ENCODE results near the gene SBF2. TPM values are rescaled to one million over a fixed set of nuclear protein-coding genes. Genes with fewer than 3 reads are reported as not detected.

Gene SBF2
- polyA plus RNA-seq, 1 donor from 2014 or later: 53.4 TPM

DNA sequence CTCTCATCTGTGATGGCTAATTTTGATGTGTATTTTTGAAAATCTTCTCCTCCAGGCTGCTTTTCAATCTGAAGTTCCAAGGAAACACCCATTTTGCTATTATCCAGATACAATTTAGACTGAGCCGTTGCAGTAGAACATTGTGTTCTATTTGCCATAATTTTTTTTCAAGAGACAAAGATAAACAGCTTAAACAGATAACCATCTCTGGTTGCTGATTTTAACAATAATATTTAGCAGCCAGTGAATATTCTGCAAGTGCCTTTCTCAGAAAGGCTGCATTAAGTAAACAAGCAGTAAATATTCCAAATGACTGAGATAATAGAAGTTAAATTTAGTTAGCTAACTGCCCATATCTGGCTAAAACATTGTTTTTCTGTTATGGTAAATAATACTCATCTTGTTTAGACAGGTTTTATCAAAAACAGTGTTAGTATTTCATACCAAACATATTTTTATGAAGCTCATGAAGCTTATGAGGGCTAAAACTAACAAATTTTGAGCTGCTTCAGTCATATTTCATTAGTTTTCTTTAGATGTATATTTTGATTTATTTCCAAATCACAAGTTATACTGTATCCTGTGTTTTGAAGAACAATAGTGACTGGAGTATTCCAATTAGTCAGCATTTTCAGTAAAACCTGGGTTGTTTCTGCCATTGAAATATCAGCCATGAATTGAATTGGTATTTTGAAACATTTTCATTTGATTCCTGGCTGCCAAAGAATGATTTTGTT is 206.7 kb downstream of the SBF2 start:
- TF ChIP-seq POLR2AphosphoS5 (IDR thresholded peaks at IDR 0.05) (no peak), SMC3 (conservative IDR thresholded peaks at IDR 0.05; ENCODE audit: poor library complexity) (no peak), EP300 (conservative IDR thresholded peaks at IDR 0.05; ENCODE audit: poor library complexity, severe bottlenecking) (no peak), MXI1 (conservative IDR thresholded peaks at IDR 0.05; ENCODE audit: poor library complexity, severe bottlenecking) (no peak), EZH2 (IDR thresholded peaks at IDR 0.05; ENCODE audit: borderline replicate concordance, insufficient read depth, low read length, poor library complexity, severe bottlenecking) (no peak), TAF1 (IDR thresholded peaks at IDR 0.05; ENCODE audit: low read depth) (no peak), RAD21 (conservative IDR thresholded peaks at IDR 0.05) (no peak)
- TF ChIP-seq, protein P1, sequence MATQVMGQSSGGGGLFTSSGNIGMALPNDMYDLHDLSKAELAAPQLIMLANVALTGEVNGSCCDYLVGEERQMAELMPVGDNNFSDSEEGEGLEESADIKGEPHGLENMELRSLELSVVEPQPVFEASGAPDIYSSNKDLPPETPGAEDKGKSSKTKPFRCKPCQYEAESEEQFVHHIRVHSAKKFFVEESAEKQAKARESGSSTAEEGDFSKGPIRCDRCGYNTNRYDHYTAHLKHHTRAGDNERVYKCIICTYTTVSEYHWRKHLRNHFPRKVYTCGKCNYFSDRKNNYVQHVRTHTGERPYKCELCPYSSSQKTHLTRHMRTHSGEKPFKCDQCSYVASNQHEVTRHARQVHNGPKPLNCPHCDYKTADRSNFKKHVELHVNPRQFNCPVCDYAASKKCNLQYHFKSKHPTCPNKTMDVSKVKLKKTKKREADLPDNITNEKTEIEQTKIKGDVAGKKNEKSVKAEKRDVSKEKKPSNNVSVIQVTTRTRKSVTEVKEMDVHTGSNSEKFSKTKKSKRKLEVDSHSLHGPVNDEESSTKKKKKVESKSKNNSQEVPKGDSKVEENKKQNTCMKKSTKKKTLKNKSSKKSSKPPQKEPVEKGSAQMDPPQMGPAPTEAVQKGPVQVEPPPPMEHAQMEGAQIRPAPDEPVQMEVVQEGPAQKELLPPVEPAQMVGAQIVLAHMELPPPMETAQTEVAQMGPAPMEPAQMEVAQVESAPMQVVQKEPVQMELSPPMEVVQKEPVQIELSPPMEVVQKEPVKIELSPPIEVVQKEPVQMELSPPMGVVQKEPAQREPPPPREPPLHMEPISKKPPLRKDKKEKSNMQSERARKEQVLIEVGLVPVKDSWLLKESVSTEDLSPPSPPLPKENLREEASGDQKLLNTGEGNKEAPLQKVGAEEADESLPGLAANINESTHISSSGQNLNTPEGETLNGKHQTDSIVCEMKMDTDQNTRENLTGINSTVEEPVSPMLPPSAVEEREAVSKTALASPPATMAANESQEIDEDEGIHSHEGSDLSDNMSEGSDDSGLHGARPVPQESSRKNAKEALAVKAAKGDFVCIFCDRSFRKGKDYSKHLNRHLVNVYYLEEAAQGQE (IDR thresholded peaks at IDR 0.05; ENCODE audit: borderline replicate concordance): no peak
- TF ChIP-seq, protein P2, sequence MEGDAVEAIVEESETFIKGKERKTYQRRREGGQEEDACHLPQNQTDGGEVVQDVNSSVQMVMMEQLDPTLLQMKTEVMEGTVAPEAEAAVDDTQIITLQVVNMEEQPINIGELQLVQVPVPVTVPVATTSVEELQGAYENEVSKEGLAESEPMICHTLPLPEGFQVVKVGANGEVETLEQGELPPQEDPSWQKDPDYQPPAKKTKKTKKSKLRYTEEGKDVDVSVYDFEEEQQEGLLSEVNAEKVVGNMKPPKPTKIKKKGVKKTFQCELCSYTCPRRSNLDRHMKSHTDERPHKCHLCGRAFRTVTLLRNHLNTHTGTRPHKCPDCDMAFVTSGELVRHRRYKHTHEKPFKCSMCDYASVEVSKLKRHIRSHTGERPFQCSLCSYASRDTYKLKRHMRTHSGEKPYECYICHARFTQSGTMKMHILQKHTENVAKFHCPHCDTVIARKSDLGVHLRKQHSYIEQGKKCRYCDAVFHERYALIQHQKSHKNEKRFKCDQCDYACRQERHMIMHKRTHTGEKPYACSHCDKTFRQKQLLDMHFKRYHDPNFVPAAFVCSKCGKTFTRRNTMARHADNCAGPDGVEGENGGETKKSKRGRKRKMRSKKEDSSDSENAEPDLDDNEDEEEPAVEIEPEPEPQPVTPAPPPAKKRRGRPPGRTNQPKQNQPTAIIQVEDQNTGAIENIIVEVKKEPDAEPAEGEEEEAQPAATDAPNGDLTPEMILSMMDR (IDR thresholded peaks at IDR 0.05; ENCODE audit: poor library complexity, severe bottlenecking): no peak
- no peak overlapping the region for H3K4me2 ChIP-seq (ENCODE audit: low read length)
- H3K9me2 ChIP-seq (ENCODE audit: insufficient read depth, low read length): no peaks in the 10 kb centered on the region
- H3F3A ChIP-seq (ENCODE audit: insufficient read depth, low read length, poor library complexity, severe bottlenecking): no peaks in the 10 kb centered on the region
- no peaks in the 10 kb centered on the region for H3K36me3 ChIP-seq (ENCODE audit: insufficient read depth, low read length)
- H3K9ac ChIP-seq (ENCODE audit: low read length): no peak overlapping the region
- no peak overlapping the region for H3K4me3 ChIP-seq (ENCODE audit: low read length)
- H3K9me3 ChIP-seq (ENCODE audit: low read length): no peaks in the 10 kb centered on the region
- H4K20me1 ChIP-seq (ENCODE audit: insufficient read depth): no peaks in the 10 kb centered on the region
- no peak overlapping the region for H2AFZ ChIP-seq (ENCODE audit: low read depth, low read length)
- no peaks in the 10 kb centered on the region for H3K27me3 ChIP-seq (ENCODE audit: insufficient read depth, low read depth, low read length)
- no peaks in the 10 kb centered on the region for H3K79me2 ChIP-seq (replicated peaks; ENCODE audit: insufficient read depth, low read length)
- no peak overlapping the region for H3K27ac ChIP-seq (ENCODE audit: low read length)

DNA sequence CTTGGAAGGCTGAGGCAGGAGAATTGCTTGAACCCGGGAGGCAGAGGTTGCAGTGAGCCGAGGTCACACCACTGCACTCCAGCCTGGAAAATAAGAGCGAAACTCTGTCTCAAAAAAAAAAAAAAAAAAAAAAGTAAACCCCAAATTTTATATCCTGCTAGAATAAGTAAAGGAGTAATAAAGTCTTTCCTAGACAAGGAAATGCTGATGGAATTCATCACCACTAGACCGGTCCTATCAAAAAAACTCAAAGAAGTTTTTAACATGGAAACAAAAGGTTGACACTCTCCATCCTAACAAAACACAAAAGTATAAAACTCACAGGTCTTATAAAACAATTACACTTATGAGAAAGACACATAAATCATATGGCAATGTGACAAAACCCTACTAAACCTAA is 213.9 kb downstream of the SBF2 start:
- no peaks in the 10 kb centered on the region for H3K9me2 ChIP-seq (ENCODE audit: insufficient read depth, low read length)
- no peak overlapping the region for H3K4me2 ChIP-seq (ENCODE audit: low read length)
- H3F3A ChIP-seq (ENCODE audit: insufficient read depth, low read length, poor library complexity, severe bottlenecking): no peaks in the 10 kb centered on the region
- H3K27me3 ChIP-seq (ENCODE audit: insufficient read depth, low read depth, low read length): no peaks in the 10 kb centered on the region
- H3K4me3 ChIP-seq (ENCODE audit: low read length): no peak overlapping the region
- H4K20me1 ChIP-seq (ENCODE audit: insufficient read depth): no peaks in the 10 kb centered on the region
- TF ChIP-seq, protein P2 (IDR thresholded peaks at IDR 0.05; ENCODE audit: poor library complexity, severe bottlenecking): no peak
- TF ChIP-seq TAF1 (IDR thresholded peaks at IDR 0.05; ENCODE audit: low read depth) (no peak), EZH2 (IDR thresholded peaks at IDR 0.05; ENCODE audit: borderline replicate concordance, insufficient read depth, low read length, poor library complexity, severe bottlenecking) (no peak), SMC3 (conservative IDR thresholded peaks at IDR 0.05; ENCODE audit: poor library complexity) (no peak), RAD21 (conservative IDR thresholded peaks at IDR 0.05) (no peak), POLR2AphosphoS5 (IDR thresholded peaks at IDR 0.05) (no peak), EP300 (conservative IDR thresholded peaks at IDR 0.05; ENCODE audit: poor library complexity, severe bottlenecking) (no peak), MXI1 (conservative IDR thresholded peaks at IDR 0.05; ENCODE audit: poor library complexity, severe bottlenecking) (no peak)
- TF ChIP-seq, protein P1 (IDR thresholded peaks at IDR 0.05; ENCODE audit: borderline replicate concordance): no peak
- H3K27ac ChIP-seq (ENCODE audit: low read length): no peak overlapping the region
- H3K36me3 ChIP-seq (ENCODE audit: insufficient read depth, low read length): no peaks in the 10 kb centered on the region
- H3K9me3 ChIP-seq (ENCODE audit: low read length): peaks cover 4% of the 10 kb centered on the region
- H3K79me2 ChIP-seq (replicated peaks; ENCODE audit: insufficient read depth, low read length): no peaks in the 10 kb centered on the region
- H2AFZ ChIP-seq (ENCODE audit: low read depth, low read length): no peak overlapping the region
- H3K9ac ChIP-seq (ENCODE audit: low read length): no peak overlapping the region
